ENCODE data around the gene CHRNA4. TPM values are rescaled to one million over a fixed set of nuclear protein-coding genes. Genes with fewer than 3 reads are reported as not detected.

Gene CHRNA4
- total RNA-seq, 1 donor from 2014 or later: 1.8 TPM

DNA sequence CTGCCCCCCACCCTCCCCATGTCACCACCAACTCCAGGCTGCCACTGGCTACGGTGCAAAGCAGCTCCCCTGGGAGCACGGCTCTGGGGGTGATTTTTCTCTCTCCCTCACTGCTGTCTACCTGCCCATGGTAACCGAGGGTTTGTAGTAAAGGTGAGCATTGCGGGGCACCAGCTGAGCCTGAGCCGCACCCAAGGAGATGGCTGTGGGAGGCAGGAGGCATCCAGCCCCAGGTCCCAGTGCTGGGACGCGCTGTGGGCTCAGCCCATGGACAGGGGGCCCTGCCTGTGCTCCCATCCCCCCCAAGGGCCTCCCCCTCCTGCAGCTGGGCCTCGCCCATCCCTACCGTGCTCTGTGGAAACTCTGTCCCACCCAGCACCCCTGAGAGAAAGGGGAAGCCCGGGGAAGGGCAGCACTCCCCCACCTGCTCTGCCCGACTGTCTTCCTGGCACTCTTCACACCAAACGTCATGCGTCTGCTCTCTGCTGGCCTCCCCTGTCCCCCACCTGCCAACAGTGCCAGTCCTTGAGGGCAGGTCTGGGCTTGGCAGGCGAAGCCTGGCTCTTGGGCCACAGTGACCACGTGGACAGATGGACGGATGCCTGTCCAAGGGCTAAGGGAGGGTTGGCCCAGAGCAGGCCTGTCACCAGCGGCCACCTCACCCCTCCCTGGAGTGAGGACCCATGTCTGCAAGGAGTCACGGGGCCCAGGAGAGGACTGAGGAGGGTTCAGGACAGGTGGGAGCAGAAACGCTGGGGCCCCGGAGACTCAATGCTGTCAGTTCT, 3.8 kb upstream of the CHRNA4 start:
- no peak overlapping the region for H3K27ac Mint-ChIP-seq
- no peak overlapping the region for H3K4me3 Mint-ChIP-seq
- no peaks in the 10 kb centered on the region for H3K36me3 Mint-ChIP-seq
- no peak for DNase-seq (ENCODE audit: extremely low spot score, unreplicated experiment)
- peaks cover 11% of the 10 kb centered on the region for H3K4me1 Mint-ChIP-seq (ENCODE audit: unreplicated experiment)
- H3K27me3 Mint-ChIP-seq: peaks cover 18% of the 10 kb centered on the region
- no peaks in the 10 kb centered on the region for H3K9me3 Mint-ChIP-seq
- TF ChIP-seq CTCF (conservative IDR thresholded peaks at IDR 0.05): no peak

- TF ChIP-seq CTCF (conservative IDR thresholded peaks at IDR 0.05): no peak
- Mint-ChIP-seq H3K9me3 (no peaks in the 10 kb centered on the region), H3K36me3 (no peaks in the 10 kb centered on the region), H3K4me1 (ENCODE audit: unreplicated experiment) (peaks cover 11% of the 10 kb centered on the region), H3K27me3 (peaks cover 23% of the 10 kb centered on the region), H3K27ac (no peak overlapping the region), H3K4me3 (no peak overlapping the region)
- DNase-seq (ENCODE audit: extremely low spot score, unreplicated experiment): no peak
These were observed 2.9 kb upstream of the CHRNA4 start for GRCh38 chr20:63363981-63364561.

DNA sequence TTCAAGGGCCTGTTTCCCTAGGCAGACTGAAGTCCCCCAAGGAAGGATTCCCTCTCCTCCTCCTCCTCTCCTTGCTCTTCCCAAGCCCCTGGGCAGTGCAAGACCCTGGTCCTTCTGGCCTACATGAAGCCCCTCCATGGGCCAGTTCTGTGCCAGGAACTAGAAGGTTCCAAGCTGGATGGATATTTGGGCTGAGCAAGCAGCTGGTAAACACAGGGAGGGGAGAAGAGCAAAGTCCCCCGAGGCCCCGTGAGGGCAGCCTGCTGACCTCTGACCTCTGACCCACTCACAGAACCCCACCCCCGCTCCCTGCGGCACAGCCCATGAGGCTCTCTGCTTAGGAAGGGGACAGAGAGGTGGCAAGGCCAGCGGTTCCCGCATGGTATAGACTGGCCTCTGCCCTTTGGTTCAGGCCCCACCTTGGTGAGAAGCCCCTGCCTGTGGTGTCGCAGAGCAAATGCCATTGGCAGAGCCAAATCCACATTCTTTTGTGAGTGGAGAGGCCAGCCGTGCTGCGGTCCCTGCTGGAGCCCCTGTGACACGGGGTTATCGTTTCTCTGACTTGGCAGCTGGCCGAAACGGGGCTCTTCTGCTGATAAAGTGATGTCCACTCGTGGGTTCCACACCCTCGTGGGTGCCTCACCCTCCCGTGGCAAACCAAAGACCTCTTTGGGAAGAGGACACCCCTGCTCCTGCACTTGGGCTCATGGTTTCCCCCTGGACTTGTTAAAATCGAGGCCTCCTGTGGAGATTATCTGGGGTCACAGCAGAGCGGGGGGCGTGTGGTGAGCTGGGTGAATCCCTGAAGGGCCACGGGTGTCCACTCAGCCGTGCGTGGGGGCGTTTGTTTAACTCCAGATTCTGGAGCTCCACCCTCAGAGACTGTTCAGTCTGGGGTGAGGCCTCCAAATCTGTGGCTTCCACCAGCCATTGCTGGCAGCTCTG, 2.1 kb upstream of the CHRNA4 start:
- peak overlapping the region; percentile 28 for H3K27ac Mint-ChIP-seq
- TF ChIP-seq CTCF (conservative IDR thresholded peaks at IDR 0.05): no peak
- peaks cover 21% of the 10 kb centered on the region for H3K27me3 Mint-ChIP-seq
- DNase-seq (ENCODE audit: extremely low spot score, unreplicated experiment): no peak
- H3K36me3 Mint-ChIP-seq: no peaks in the 10 kb centered on the region
- peak overlapping the region; percentile 37 for H3K4me3 Mint-ChIP-seq
- peaks cover 11% of the 10 kb centered on the region for H3K4me1 Mint-ChIP-seq (ENCODE audit: unreplicated experiment)
- H3K9me3 Mint-ChIP-seq: no peaks in the 10 kb centered on the region

GRCh38 chr20:63362436-63363009, 1.4 kb upstream of the CHRNA4 start:
- Mint-ChIP-seq H3K27me3 (peaks cover 21% of the 10 kb centered on the region), H3K27ac (peak overlapping the region; percentile 28), H3K4me3 (peak overlapping the region; percentile 37), H3K4me1 (ENCODE audit: unreplicated experiment) (peaks cover 11% of the 10 kb centered on the region), H3K9me3 (no peaks in the 10 kb centered on the region), H3K36me3 (no peaks in the 10 kb centered on the region)
- no peak for DNase-seq (ENCODE audit: extremely low spot score, unreplicated experiment)
- no peak for TF ChIP-seq CTCF (conservative IDR thresholded peaks at IDR 0.05)

All from type B pancreatic cell (in vitro differentiated cells).